ENCODE measurements around the gene HABP2.

- no peak for TF ChIP-seq CTCF (IDR thresholded peaks at IDR 0.05; ENCODE audit: low read length)
- no peak for TF ChIP-seq EZH2 (IDR thresholded peaks at IDR 0.05; ENCODE audit: borderline replicate concordance, low read length)
Measured at GRCh38 chr10:113521475-113521795, 31.4 kb upstream of the HABP2 start.
